ENCODE results near the gene ZFYVE26.
"Not testable (repeated sequence)": the region's sequence is repeated elsewhere in the genome, so short reads cannot be mapped to it uniquely, and the experiment has no call there.

Gene ZFYVE26

DNA sequence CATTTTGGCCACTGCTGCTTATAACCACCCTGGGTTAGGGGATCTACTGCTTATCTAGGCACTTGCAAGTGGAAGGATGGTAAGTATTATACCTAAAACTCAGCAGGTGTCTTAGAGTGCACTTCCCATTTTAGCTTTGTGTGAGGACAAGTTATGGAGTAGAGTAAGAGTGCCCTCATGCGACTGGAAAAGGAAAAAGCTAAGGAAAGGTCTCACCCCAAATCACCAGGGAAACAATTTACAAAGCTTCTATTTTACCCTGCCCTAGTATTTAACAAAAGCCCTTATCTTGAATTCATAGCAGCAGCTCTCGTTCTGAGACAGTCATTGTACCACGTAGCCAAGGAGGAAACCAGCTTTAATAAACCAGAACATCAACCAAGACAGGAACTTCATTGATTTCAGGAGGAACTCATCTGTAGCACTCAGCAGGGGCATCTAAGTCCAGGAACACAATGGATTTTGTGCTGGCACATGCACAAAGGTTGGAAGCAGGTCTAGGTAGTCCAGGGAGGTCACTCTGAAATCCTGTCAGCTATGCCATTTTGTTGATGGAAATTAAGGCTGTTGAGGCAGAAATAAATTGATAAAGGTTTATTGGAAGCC lies 111.8 kb downstream of the ZFYVE26 start:
- DNase-seq: peak; percentile 43 to 70

DNA sequence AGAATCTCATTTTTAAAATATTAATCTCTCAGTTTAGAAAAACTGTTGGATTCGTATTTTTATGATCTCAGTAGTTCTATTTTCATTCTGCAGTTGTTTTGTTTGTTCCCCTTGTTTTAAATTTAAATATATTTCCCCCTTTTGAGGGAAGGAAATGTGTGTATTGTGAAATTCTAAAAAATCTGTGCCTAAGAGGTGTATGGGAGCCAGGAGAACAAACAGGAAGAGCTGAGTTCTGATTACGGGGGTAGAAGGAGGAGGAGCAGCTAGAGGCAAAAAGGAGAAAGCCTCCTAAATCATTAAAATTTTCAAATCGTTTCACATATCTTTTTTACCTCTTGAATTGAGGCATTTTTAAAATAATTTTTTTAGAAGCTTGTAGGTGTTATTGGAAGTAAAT lies 112.4 kb downstream of the ZFYVE26 start:
- DNase-seq: no peak

DNA sequence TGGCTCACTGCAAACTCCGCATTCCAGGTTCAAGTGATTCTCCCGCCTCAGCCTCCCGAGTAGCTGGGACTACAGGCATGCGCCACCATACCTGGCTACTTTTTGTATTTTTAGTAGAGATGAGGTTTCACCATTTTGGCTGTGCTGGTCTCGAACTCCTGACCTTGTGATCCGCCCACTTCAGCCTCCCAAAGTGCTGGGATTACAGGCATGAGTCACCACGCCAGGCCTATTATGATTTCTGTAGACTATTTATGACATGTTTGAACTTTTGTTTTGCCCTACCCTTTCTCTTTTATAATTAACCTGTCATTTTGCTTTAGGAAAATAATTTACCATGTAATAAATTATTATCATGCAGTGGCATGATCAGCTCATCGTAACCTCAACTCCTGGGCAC lies 114.9 kb downstream of the ZFYVE26 start, which contains the start of gene RDH12:
RDH12 (plus strand) TSS at position 395 of the 400 bp plus-strand sequence. CDS start 20,757 bp downstream, outside the sequence.
- not testable (repeated sequence) for DNase-seq

DNA sequence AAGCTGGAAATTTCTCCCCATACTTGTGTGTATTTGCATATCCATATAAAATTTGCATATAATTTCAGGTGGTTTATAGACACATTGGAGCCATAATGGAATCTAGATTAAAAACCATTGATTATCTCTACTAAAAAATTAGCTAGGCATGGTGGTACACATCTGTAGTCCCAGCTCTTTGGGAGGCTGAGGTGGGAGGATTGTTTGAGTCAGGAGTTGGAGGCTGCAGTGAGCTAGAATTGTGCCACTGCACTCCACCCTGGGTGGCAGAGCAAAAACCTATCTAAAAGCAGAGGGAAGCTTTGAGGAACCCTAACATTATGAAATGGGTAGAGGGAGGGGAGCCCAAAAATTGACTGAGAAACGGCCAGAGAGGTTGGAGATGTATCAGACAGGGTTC lies 118.2 kb downstream of the ZFYVE26 start:
- DNase-seq: no peak

DNA sequence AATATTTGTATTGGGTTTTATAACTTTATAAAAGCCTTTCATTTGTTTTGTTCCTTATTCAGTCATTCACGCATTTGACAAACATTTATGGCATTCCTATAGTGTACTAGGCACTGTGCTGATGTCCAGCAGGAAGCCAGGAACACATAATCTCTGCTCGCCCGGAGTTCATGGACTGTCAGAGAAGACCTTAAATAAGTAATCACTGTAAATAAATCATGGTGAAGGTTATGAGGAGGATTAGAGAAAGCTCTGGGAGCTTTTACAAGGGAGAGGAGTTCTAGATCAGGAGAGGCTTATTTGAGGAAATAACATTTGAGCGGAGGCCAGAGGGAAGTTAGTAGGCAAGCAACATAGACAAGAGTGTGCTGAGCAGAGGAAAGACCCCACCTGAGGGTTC lies 119.4 kb downstream of the ZFYVE26 start:
- no peak for DNase-seq
